Measurements from ENCODE around the gene UBE2E2. TPM values are rescaled to one million over a fixed set of nuclear protein-coding genes. Genes with fewer than 3 reads are reported as not detected.

The UBE2E2 gene
- total and polyA plus RNA-seq, 2 of the 13 experiments (the other 11 are each of a cell fraction or from before 2014, with no cell fraction given), result 0.77 to 1.5 TPM

GRCh38 chr3:23602971-23603370 is 399.8 kb downstream of the UBE2E2 start:
- DNase-seq (ENCODE audit: low spot score), result no peak
- Histone ChIP-seq H3K4me3 (replicated peaks in 1 of 3; ENCODE audit: insufficient read depth in 1 of 3, low read depth in 2 of 3, low read length in 3 of 3) (no peak overlapping the region), H3K9me3 (ENCODE audit: low read length) (no peaks in the 10 kb centered on the region), H3K27me3 (ENCODE audit: control insufficient read depth in 1 of 2, insufficient read depth in 2 of 2, low read length in 2 of 2) (peaks cover 0 to 34% of the 10 kb centered on the region in 2 experiments; a peak in 3 of 5 replicates), H3K27ac (ENCODE audit: extremely low read length, insufficient read depth, low read length) (no peak overlapping the region), H4K20me1 (ENCODE audit: insufficient read depth, low read length) (no peaks in the 10 kb centered on the region), H3K79me2 (ENCODE audit: insufficient read depth, low read length) (no peaks in the 10 kb centered on the region), H3K36me3 (replicated peaks in 1 of 2; ENCODE audit: control insufficient read depth in 1 of 2, insufficient read depth in 2 of 2, low read length in 2 of 2) (no peaks in the 10 kb centered on the region), H3K4me2 (ENCODE audit: low read depth, low read length) (no peak overlapping the region), H3K9ac (ENCODE audit: insufficient read depth, low read depth, low read length) (no peak overlapping the region), H2AFZ (ENCODE audit: low read length) (no peak overlapping the region), H3K4me1 (ENCODE audit: insufficient read depth, low read length) (no peaks in the 10 kb centered on the region)
- CTCF ChIA-PET (ENCODE audit: low intra/inter-chr PET ratio, low total read pairs), result no interaction called here
- POLR2A ChIA-PET, result no interaction called here
- FAIRE-seq, result no peak
- in situ Hi-C loops (cut with HindIII; ENCODE audit: extremely low pct_ligation_motif_present, low pct_unique_long_range_greater_than_20kb) (no loop called here), intact Hi-C loops (cut with micrococcal nuclease; ENCODE audit: unreplicated experiment) (no loop called here)
- no TSS peak for BruUV-seq (replicated peaks)
- no peak for TF ChIP-seq ARID3A (IDR thresholded peaks at IDR 0.05; ENCODE audit: low read depth, low read length)
- no peak for TF ChIP-seq NPAS2 (CRISPR knock-in tag; IDR thresholded peaks at IDR 0.05; ENCODE audit: borderline replicate concordance)
- TF ChIP-seq ATF7 (IDR thresholded peaks at IDR 0.05), result no peak
- TF ChIP-seq ATF7 (CRISPR knock-in tag; IDR thresholded peaks at IDR 0.05), result no peak
- no peak for TF ChIP-seq KDM3A (CRISPR knock-in tag; IDR thresholded peaks at IDR 0.05; ENCODE audit: low read depth)
- no peak for TF ChIP-seq CSRNP1 (CRISPR knock-in tag; IDR thresholded peaks at IDR 0.05)
- TF ChIP-seq ZNF746 (CRISPR knock-in tag; IDR thresholded peaks at IDR 0.05), result no peak
- TF ChIP-seq ZNF260 (CRISPR knock-in tag; IDR thresholded peaks at IDR 0.05; ENCODE audit: borderline replicate concordance, low read depth), result no peak
- TF ChIP-seq SIX1 (CRISPR knock-in tag; IDR thresholded peaks at IDR 0.05; ENCODE audit: borderline replicate concordance), result no peak
- no peak for TF ChIP-seq ELF3 (CRISPR knock-in tag; IDR thresholded peaks at IDR 0.05)
- TF ChIP-seq ADNP (CRISPR knock-in tag; IDR thresholded peaks at IDR 0.05), result no peak
- TF ChIP-seq PRDM15 (CRISPR knock-in tag; IDR thresholded peaks at IDR 0.05), result no peak
- TF ChIP-seq DNMT1 (CRISPR knock-in tag; IDR thresholded peaks at IDR 0.05), result no peak
- TF ChIP-seq IKZF5 (CRISPR knock-in tag; IDR thresholded peaks at IDR 0.05), result no peak
- no peak for TF ChIP-seq NRL (CRISPR knock-in tag; IDR thresholded peaks at IDR 0.05; ENCODE audit: borderline replicate concordance)
- TF ChIP-seq MTF2 (CRISPR knock-in tag; IDR thresholded peaks at IDR 0.05; ENCODE audit: borderline replicate concordance), result no peak
- TF ChIP-seq SNAPC2 (CRISPR knock-in tag; IDR thresholded peaks at IDR 0.05), result no peak
- TF ChIP-seq ZNF205 (CRISPR knock-in tag; IDR thresholded peaks at IDR 0.05), result no peak
- ATAC-seq, result no peak
- WGBS (ENCODE audit: low lambda C conversion rate), result 58% methylated on average over 4 of the region's 9 CpGs

All from HepG2 (cell line).